SK-N-SH treated with all-trans-retinoic acid at 6 μM for 48 hours (cell line): Measurements from ENCODE around the gene CD19.

Source experiments
- CREB5 ChIP-seq: fragments of 250-450 bp; sonication (Bioruptor Pico); IDR thresholded peaks from 2 replicates; pipeline ENCODE4 v1.5.1; 2020; ENCODE audit warnings: low read depth, mild to moderate bottlenecking, moderate library complexity
- CSDC2 ChIP-seq: fragments of 250-450 bp; sonication (Bioruptor Pico); IDR thresholded peaks from 2 replicates; pipeline ENCODE4 v1.5.0; 2020; ENCODE audit warnings: mild to moderate bottlenecking, moderate library complexity
- ISL1 ChIP-seq: fragments of 250-450 bp; sonication (Bioruptor Pico); IDR thresholded peaks from 2 replicates; pipeline ENCODE4 v2.1.2; 2022; ENCODE audit warnings: mild to moderate bottlenecking, moderate library complexity
- PATZ1 ChIP-seq: fragments of 250-450 bp; sonication (Bioruptor Pico); IDR thresholded peaks from 2 replicates; pipeline ENCODE4 v1.8.0; 2020; ENCODE audit warnings: mild to moderate bottlenecking, moderate library complexity, borderline replicate concordance
- POU6F1 ChIP-seq: fragments of 250-450 bp; sonication (Bioruptor Pico); IDR thresholded peaks from 2 replicates; pipeline ENCODE4 v1.8.0; 2021; ENCODE audit warnings: low read depth, mild to moderate bottlenecking, moderate library complexity, borderline replicate concordance
- RARB ChIP-seq: fragments of 250-450 bp; sonication (Bioruptor Pico); IDR thresholded peaks from 2 replicates; pipeline ENCODE4 v1.8.0; 2021; ENCODE audit warnings: mild to moderate bottlenecking, moderate library complexity
- SNAI2 ChIP-seq: fragments of 250-450 bp; sonication (Bioruptor Pico); IDR thresholded peaks from 2 replicates; pipeline ENCODE4 v1.5.0; 2020; ENCODE audit warnings: mild to moderate bottlenecking, moderate library complexity
- ZFP3 ChIP-seq: fragments of 250-450 bp; sonication (Bioruptor Pico); IDR thresholded peaks from 2 replicates; pipeline ENCODE4 v1.5.0; 2020; ENCODE audit warnings: mild to moderate bottlenecking, moderate library complexity
- ZFP30 ChIP-seq: fragments of 450-650 bp; formaldehyde crosslinking; IDR thresholded peaks from 2 replicates; pipeline ENCODE4 v1.5.0; 2022; ENCODE audit warnings: mild to moderate bottlenecking, moderate library complexity
- ZNF565 ChIP-seq: fragments of 450-650 bp; formaldehyde crosslinking; conservative IDR thresholded peaks from 2 replicates; pipeline ENCODE4 v1.5.0; 2020; ENCODE audit warnings: low read depth, mild to moderate bottlenecking, moderate library complexity
- ZNF70 ChIP-seq: fragments of 450-650 bp; formaldehyde crosslinking; IDR thresholded peaks from 2 replicates; pipeline ENCODE4 v1.5.0; 2020; ENCODE audit warnings: mild to moderate bottlenecking, moderate library complexity
- ZNF8 ChIP-seq: fragments of 450-650 bp; formaldehyde crosslinking; IDR thresholded peaks from 2 replicates; pipeline ENCODE4 v1.5.0; 2020; ENCODE audit warnings: mild to moderate bottlenecking, moderate library complexity

- TF ChIP-seq CREB5 (CRISPR knock-in tag) = no peak
- TF ChIP-seq SNAI2 (CRISPR knock-in tag) = no peak
- no peak for TF ChIP-seq ZNF70 (CRISPR knock-in tag)
- TF ChIP-seq POU6F1 (CRISPR knock-in tag) = no peak
- no peak for TF ChIP-seq CSDC2
- no peak for TF ChIP-seq ISL1 (CRISPR knock-in tag)
- TF ChIP-seq ZFP30 (CRISPR knock-in tag) = no peak
- TF ChIP-seq ZNF8 (CRISPR knock-in tag) = no peak
- no peak for TF ChIP-seq ZNF565
- no peak for TF ChIP-seq RARB
- no peak for TF ChIP-seq ZFP3 (CRISPR knock-in tag)
- no peak for TF ChIP-seq PATZ1 (CRISPR knock-in tag)
Observed at GRCh38 chr16:28967156-28967555, 35.4 kb downstream of the CD19 start.
